Measurements from ENCODE around the gene ATP10A. TPM values are rescaled to one million over a fixed set of nuclear protein-coding genes. Genes with fewer than 3 reads are reported as not detected.

Gene ATP10A
- total RNA-seq, 1 experiment from 2014 or later, result 2.1 TPM

DNA sequence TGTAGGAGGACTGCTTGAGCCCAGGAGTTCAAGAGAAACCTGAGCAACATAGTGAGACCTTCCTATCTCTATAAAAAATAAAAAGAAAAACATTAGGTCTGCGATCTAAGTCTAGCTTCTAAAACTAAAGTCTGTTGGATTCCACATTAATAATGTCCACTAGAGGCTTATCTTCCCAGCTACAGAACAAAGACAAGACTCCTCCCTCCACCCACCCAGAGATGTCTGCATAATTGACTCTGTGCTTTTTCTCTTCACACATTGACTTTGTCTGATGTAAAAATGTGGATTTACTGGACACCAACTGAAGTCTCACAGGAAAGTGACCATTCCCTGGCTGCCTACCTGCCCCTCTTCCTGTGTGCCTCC lies 91.8 kb downstream of the ATP10A start:
- Mint-ChIP-seq H3K9me3 (0 out of 2 replicates have a peak, but pooled peaks cover 1% of the 10 kb centered on the region), H3K36me3 (no peaks in the 10 kb centered on the region), H3K27ac (no peak overlapping the region), H3K4me1 (peaks cover 28% of the 10 kb centered on the region), H3K4me3 (no peak overlapping the region), H3K27me3 (ENCODE audit: low read depth) (no peaks in the 10 kb centered on the region)
- no peak for DNase-seq (ENCODE audit: low spot score)
- CTCF ChIA-PET, result interaction anchor here (1.1 to 1.9 kb wide), 4 partner anchors 12 to 163 kb away, joined by 3 to 10 read pairs (median 4); no protein-coding TSS in a partner anchor
- no peak for ATAC-seq
- no peak for TF ChIP-seq CREB1 (CRISPR knock-in tag; IDR thresholded peaks at IDR 0.05)
- no peak for TF ChIP-seq ELF4 (CRISPR knock-in tag; IDR thresholded peaks at IDR 0.05; ENCODE audit: low read depth)
- no peak for TF ChIP-seq KAT7 (CRISPR knock-in tag; IDR thresholded peaks at IDR 0.05; ENCODE audit: borderline replicate concordance)
- no peak for TF ChIP-seq ZNF121 (CRISPR knock-in tag; IDR thresholded peaks at IDR 0.05)
- TF ChIP-seq ZNF232 (CRISPR knock-in tag; IDR thresholded peaks at IDR 0.05), result no peak
- TF ChIP-seq, protein P1, sequence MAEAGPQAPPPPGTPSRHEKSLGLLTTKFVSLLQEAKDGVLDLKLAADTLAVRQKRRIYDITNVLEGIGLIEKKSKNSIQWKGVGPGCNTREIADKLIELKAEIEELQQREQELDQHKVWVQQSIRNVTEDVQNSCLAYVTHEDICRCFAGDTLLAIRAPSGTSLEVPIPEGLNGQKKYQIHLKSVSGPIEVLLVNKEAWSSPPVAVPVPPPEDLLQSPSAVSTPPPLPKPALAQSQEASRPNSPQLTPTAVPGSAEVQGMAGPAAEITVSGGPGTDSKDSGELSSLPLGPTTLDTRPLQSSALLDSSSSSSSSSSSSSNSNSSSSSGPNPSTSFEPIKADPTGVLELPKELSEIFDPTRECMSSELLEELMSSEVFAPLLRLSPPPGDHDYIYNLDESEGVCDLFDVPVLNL (CRISPR knock-in tag; IDR thresholded peaks at IDR 0.05; ENCODE audit: borderline replicate concordance, low read depth), result no peak
- TF ChIP-seq, protein P2, sequence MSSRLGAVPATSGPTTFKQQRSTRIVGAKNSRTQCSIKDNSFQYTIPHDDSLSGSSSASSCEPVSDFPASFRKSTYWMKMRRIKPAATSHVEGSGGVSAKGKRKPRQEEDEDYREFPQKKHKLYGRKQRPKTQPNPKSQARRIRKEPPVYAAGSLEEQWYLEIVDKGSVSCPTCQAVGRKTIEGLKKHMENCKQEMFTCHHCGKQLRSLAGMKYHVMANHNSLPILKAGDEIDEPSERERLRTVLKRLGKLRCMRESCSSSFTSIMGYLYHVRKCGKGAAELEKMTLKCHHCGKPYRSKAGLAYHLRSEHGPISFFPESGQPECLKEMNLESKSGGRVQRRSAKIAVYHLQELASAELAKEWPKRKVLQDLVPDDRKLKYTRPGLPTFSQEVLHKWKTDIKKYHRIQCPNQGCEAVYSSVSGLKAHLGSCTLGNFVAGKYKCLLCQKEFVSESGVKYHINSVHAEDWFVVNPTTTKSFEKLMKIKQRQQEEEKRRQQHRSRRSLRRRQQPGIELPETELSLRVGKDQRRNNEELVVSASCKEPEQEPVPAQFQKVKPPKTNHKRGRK (CRISPR knock-in tag; IDR thresholded peaks at IDR 0.05; ENCODE audit: borderline replicate concordance), result no peak
- TF ChIP-seq SMAD4 (CRISPR knock-in tag; IDR thresholded peaks at IDR 0.05), result no peak
- no peak for TF ChIP-seq CREM (CRISPR knock-in tag; IDR thresholded peaks at IDR 0.05)
- TF ChIP-seq EMX1 (CRISPR knock-in tag; IDR thresholded peaks at IDR 0.05), result no peak
- TF ChIP-seq JAZF1 (CRISPR knock-in tag; IDR thresholded peaks at IDR 0.05), result no peak
- no peak for TF ChIP-seq TEAD1 (CRISPR knock-in tag; IDR thresholded peaks at IDR 0.05)
- TF ChIP-seq FOXK1 (CRISPR knock-in tag; IDR thresholded peaks at IDR 0.05), result no peak
- no peak for TF ChIP-seq MXD4 (CRISPR knock-in tag; IDR thresholded peaks at IDR 0.05; ENCODE audit: borderline replicate concordance)
- POLR2A ChIA-PET, result no interaction called here

DNA sequence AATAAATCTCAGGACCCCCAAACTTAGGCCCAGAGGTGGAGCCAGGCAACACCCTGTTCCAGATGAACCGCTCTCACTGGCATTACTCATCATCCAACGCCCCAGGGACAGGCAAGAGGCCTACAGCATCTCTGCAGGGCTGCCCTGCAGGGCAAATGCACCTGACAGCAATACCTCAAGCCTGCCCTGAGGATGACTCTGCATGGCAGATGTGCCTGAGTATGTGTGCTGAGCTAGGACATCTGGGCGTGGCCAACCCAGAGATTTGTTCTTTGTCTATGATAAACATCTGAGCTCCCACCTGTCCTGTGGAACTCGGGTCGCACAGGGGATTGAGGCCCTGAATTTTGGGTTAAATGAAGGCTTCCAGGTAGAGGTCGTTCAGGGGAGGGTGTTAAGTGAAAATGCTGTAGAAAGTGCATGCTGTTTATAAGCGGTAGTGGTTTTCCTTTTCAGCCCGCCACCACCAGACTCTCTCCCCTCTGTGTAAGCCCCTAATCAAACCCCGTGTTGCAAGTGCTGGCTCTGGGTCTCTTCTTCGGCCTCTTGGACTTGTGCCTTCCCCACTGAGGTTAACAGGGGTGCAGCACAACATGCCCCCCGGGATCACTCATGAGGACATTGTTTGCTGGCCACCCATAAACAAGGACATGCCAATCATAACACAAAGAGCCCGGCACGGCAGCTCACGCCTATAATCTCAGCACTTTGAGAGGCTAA lies 92.3 kb downstream of the ATP10A start:
- Mint-ChIP-seq H3K36me3 (no peaks in the 10 kb centered on the region), H3K27ac (no peak overlapping the region), H3K9me3 (peaks cover 7% of the 10 kb centered on the region; the same call in 1 of the 2 replicates), H3K27me3 (ENCODE audit: low read depth) (no peaks in the 10 kb centered on the region), H3K4me1 (peaks cover 24% of the 10 kb centered on the region), H3K4me3 (no peak overlapping the region)
- ChIA-PET CTCF (interaction anchor here (1.1 to 1.9 kb wide), 3 partner anchors 13 to 61 kb away, joined by 3 to 10 read pairs (median 3); no protein-coding TSS in a partner anchor), POLR2A (no interaction called here)
- ATAC-seq (no peak), DNase-seq (ENCODE audit: low spot score) (no peak)
- TF ChIP-seq NFYB (CRISPR knock-in tag; conservative IDR thresholded peaks at IDR 0.05; ENCODE audit: low read depth), result no peak
- TF ChIP-seq ZNF219 (CRISPR knock-in tag; IDR thresholded peaks at IDR 0.05; ENCODE audit: borderline replicate concordance), result no peak
- TF ChIP-seq, protein P3, sequence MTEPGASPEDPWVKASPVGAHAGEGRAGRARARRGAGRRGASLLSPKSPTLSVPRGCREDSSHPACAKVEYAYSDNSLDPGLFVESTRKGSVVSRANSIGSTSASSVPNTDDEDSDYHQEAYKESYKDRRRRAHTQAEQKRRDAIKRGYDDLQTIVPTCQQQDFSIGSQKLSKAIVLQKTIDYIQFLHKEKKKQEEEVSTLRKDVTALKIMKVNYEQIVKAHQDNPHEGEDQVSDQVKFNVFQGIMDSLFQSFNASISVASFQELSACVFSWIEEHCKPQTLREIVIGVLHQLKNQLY (CRISPR knock-in tag; IDR thresholded peaks at IDR 0.05), result no peak
- no peak for TF ChIP-seq MXD4 (CRISPR knock-in tag; IDR thresholded peaks at IDR 0.05; ENCODE audit: borderline replicate concordance)

DNA sequence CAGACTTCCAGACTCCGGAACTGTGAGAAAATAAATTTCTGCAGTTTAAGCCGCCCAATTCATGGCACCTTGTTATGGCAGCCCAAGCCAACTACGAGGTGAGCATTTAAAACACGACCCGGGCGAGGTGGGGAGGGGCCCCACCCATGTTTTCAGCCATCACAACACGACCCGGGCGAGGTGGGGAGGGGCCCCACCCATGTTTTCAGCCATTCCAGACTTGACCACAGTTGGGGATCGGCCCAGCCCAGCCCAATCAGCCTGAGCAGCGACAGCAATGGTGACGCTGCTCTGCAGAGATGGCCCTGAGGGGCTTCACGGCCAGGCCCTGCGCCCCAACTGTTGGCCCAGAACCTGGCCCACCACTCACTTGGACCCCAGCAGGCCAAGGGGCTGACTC lies 93.1 kb downstream of the ATP10A start:
- H3K27ac Mint-ChIP-seq, result no peak overlapping the region
- DNase-seq (ENCODE audit: low spot score) (no peak), ATAC-seq (no peak)
- ChIA-PET POLR2A (no interaction called here), CTCF (interaction anchor here (1.1 to 1.7 kb wide), 2 partner anchors 14 to 60 kb away, joined by 3 to 13 read pairs; no protein-coding TSS in a partner anchor)
- H3K36me3 Mint-ChIP-seq, result no peaks in the 10 kb centered on the region
- H3K9me3 Mint-ChIP-seq, result peaks cover 9% of the 10 kb centered on the region; the same call in 1 of the 2 replicates
- no peak overlapping the region for H3K4me3 Mint-ChIP-seq
- H3K27me3 Mint-ChIP-seq (ENCODE audit: low read depth), result no peaks in the 10 kb centered on the region
- peaks cover 17% of the 10 kb centered on the region for H3K4me1 Mint-ChIP-seq
- TF ChIP-seq SMAD3 (CRISPR knock-in tag; IDR thresholded peaks at IDR 0.05; ENCODE audit: borderline replicate concordance) (no peak), ZNF423 (CRISPR knock-in tag; IDR thresholded peaks at IDR 0.05) (no peak), FOXK1 (CRISPR knock-in tag; IDR thresholded peaks at IDR 0.05) (no peak), ZNF263 (CRISPR knock-in tag; IDR thresholded peaks at IDR 0.05; ENCODE audit: low read depth) (no peak)
- TF ChIP-seq, protein P4, sequence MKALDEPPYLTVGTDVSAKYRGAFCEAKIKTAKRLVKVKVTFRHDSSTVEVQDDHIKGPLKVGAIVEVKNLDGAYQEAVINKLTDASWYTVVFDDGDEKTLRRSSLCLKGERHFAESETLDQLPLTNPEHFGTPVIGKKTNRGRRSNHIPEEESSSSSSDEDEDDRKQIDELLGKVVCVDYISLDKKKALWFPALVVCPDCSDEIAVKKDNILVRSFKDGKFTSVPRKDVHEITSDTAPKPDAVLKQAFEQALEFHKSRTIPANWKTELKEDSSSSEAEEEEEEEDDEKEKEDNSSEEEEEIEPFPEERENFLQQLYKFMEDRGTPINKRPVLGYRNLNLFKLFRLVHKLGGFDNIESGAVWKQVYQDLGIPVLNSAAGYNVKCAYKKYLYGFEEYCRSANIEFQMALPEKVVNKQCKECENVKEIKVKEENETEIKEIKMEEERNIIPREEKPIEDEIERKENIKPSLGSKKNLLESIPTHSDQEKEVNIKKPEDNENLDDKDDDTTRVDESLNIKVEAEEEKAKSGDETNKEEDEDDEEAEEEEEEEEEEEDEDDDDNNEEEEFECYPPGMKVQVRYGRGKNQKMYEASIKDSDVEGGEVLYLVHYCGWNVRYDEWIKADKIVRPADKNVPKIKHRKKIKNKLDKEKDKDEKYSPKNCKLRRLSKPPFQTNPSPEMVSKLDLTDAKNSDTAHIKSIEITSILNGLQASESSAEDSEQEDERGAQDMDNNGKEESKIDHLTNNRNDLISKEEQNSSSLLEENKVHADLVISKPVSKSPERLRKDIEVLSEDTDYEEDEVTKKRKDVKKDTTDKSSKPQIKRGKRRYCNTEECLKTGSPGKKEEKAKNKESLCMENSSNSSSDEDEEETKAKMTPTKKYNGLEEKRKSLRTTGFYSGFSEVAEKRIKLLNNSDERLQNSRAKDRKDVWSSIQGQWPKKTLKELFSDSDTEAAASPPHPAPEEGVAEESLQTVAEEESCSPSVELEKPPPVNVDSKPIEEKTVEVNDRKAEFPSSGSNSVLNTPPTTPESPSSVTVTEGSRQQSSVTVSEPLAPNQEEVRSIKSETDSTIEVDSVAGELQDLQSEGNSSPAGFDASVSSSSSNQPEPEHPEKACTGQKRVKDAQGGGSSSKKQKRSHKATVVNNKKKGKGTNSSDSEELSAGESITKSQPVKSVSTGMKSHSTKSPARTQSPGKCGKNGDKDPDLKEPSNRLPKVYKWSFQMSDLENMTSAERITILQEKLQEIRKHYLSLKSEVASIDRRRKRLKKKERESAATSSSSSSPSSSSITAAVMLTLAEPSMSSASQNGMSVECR (CRISPR knock-in tag; IDR thresholded peaks at IDR 0.05; ENCODE audit: borderline replicate concordance), result no peak
- TF ChIP-seq, protein P1 (CRISPR knock-in tag; IDR thresholded peaks at IDR 0.05; ENCODE audit: borderline replicate concordance, low read depth), result no peak

Data from WTC11 (cell line).